CD4-positive, alpha-beta T cell treated with Interleukin-17A for 1 hour (primary cell): ENCODE measurements around the gene ADPRHL1.
"Not testable (repeated sequence)": the region's sequence is repeated elsewhere in the genome, so short reads cannot be mapped to it uniquely, and the experiment has no call there.

Experiments
- DNase-seq: peaks from one replicate; pipeline ENCODE4 v3.0.0-alpha.2; 2020

The ADPRHL1 gene

DNA sequence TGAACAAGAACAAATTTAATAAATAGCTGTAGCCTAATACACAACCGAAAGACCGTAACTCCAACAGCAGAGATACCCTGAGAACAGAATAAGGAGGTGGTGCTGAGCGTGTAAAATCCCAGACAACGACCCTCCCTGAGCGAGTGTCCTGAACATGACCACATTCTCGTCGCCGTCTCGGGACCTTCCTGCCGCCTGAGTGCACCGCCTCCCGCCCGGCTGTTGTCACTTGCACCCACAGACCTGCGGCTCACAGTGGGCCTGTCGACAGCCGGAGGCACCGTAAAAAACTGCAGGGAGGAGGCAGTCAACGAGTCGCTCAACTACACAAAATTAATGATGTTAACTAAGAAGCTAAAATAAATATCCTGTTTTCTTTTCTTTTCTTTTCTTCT is 53.5 kb downstream of the ADPRHL1 start:
- DNase-seq: no peak

DNA sequence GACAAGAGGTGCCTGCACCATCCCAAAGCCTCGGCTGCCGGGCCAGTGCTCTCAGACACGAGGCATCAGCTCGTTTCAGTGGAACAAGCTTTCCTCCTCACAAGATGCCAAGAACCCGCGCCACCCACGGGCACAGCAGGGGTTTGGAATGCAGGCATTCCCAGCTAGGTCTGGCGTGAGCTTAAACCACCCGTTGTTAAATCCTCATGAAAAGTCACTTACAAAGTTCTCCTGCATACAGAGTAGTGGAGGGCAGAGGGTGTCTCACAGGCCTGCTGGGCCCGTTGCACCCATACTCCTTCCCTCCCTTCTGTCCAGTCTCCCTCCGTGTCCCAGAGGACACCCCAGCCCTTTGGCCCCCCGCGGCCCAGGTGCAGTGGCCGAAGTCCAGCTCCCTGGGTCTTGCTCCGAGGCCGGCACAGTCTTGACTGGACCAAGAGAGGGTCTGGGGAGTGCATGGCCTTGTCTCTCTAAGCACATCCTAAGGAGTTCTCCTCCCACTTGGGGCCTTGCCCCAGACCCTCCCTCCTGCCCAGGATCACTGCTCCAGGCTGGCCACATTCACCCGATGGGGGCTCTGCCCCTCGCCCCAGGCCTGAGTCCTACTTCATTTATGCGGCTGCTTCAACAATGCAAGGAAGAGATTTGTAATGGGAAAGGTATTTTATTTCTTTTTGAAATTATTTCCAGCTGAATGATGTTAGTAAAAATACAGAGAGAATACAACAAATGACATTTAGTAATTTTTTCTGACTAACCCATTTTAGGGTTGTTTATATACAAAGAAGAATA is 54.1 kb downstream of the ADPRHL1 start:
- DNase-seq: no peak

DNA sequence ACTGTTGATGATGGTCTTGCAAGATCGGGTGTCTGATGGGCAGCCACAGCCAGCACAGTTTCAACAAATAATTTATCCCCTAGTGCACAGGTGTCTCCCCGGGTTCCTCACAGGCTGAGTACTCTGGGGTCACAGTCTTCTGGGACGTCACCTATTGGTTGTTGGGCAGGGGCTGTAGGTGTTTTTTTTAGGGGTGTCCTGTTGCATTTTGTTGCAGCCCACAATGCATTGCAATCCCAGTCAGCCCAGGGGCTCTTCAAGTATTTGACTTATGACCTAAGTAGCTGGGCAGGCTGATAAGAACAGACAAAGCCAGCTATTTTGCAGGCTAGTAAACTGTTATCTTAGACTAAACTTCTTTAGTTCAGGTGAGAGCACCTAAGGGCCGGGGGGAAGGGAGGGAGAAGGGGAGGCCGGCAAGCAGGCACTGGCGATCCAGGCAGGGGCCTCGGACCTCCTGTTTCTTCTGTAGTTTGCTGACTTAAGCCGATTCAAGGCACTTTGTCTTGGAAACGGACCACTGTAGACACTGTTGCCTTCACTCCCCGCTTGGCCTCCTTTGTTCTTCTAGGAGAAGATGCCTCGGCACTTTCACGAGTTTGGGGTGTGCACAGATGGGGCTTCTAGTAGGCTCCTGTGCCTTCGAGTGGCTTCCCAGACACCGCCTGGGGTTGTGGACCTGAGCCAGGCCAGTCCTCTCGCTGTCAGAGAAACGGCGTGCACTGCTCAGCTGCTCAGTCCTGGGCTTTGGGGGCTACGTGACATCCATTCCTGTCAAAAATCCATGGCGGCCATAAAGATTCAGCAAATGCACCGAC is 55.5 kb downstream of the ADPRHL1 start:
- no peak for DNase-seq

DNA sequence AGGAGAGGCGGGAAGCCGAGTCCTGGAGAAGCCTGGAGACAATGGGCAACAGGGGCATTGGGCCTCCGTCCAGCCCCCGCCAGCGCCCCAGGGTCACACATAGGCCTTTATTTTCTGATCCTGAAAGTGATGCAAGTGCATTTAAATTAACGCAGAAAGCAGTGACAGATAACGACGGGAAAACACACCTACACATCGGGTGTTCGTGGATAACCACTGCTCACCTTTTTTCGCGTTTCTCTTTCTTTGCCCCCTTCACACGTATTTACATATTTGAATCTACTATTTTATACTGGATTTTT is 59.0 kb downstream of the ADPRHL1 start:
- DNase-seq: no peak

DNA sequence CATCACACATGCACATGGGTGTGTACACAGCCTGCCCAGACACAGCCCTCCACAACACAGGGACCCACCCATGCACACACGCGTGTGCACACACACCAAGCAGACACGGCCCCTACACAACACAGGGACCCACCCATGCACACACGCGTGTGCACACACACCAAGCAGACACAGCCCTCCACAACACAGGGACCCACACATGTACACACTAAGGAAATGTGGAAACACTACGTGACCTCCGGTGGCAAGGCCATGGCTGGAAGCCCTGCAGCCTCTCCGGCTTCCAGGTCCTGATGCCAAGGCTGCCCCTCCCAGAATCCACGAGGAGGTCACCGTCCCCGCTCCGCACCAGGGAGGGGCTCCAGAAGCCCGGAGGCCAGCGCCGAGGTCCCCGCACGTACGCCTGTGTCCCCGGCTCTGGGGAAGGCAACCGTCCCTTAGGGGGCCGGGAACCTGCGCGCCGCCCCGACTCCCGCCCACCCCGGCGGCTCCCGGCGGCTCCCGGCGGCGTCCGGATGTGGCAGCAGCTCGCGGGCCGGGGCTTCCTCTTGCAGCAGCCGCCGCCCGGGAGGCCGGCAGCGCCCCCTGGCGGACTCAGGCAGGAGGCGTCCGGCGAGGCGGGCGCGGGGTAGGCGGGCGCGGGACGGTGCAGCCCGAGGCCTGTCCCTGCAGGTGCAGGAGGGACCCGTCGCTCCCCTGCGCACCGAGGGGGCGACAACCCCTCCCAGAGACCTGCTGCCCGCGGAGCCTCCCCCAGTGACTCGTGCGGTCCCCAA is 59.5 kb downstream of the ADPRHL1 start:
- DNase-seq: peak; percentile 79

DNA sequence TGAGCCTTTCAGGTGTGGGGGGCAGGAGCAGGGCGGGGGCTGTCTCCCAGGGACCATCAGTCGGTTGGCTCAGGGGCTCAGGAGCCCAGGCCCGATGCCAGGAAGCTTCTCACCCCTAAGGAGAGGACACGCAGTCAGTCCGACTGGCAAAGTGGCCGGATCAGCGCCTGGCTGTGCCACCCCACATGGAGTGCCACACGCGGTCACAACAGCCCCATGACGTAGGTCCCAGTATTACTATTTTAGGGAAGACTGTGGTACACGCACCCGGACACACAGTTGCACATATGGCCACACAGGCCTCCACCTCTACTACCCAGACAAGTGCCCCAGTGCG is 60.1 kb downstream of the ADPRHL1 start:
- no peak for DNase-seq

DNA sequence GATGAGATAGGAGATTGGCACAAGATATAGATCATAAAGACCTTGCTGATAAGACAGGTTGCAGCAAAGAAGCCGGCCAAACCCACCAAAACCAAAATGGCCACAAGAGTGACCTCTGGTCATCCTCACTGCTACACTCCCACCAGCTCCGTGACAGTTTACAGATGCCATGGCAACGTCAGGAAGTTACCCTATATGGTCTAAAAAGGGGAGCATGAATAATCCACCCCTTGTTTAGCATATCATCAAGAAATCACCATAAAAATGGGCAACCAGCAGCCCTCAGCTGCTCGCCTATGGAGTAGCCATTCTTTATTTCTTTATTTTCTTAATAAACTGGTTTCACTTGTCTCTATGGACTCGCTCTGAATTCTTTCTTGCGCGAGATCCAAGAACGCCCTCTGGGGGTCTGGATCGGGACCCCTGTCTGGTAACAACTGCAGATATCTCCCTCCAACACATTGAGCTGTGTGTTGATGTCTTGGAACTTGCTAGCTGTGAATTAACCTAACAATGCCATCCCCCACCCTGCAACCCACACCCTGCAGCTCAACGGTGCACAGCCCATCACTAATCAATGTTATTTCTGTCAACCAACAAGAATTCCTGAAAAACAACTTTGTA is 62.3 kb downstream of the ADPRHL1 start:
- DNase-seq: no peak

DNA sequence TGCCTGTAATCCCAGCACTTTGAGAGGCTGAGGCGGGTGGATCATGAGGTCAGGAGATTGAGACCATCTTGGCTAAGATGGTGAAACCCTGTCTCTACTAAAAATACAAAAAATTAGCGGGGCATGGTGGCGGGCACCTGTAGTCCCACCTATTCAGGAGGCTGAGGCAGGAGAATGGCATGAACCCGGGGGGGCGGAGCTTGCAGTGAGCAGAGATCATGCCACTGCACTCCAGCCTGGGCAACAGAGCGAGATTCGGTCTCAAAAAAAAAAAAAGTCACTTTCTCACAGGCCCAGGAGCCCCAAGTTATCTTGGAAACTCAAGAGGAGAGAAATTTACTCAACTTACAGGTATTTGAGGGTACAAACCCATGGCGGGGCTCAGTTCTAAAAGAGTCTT is 63.7 kb downstream of the ADPRHL1 start:
- not testable (repeated sequence) for DNase-seq

DNA sequence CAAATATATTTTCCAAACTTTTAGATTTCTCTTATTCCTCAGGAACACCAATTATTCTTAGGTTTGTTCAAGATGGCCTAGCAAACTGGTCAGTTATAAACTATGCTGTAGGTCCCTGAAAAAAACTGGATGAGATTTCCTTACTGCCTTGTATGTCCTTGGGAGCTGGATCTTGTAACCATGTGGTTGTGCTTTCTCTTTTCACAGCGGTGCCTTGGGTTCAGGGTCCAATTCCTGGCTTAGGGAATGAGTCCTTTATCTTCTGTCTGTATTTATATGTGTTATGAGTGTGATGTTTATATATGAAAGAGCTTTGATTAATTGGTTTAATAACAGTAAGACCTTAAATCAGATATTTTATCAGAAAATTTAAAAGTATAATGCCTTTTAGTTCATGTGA is 65.9 kb downstream of the ADPRHL1 start:
- no peak for DNase-seq

DNA sequence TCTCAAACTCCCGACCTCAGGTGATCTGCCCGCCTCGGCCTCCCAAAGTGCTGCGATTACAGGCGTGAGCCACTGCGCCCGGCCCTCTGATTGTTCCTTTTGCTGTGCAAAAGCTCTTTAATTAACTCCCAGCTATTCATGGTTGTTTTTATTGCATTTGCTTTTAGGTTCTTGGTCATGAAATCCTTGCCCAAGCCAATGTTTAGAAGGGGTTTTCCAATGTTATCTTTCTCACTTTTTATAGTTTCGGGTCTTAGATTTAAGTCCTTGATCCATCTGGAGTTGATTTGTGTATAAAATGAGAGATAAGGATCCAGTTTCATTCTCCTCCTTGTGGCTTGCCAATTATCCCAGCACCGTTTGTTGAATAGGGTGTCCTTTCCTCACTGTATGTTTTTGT is 70.2 kb downstream of the ADPRHL1 start:
- DNase-seq: no peak

DNA sequence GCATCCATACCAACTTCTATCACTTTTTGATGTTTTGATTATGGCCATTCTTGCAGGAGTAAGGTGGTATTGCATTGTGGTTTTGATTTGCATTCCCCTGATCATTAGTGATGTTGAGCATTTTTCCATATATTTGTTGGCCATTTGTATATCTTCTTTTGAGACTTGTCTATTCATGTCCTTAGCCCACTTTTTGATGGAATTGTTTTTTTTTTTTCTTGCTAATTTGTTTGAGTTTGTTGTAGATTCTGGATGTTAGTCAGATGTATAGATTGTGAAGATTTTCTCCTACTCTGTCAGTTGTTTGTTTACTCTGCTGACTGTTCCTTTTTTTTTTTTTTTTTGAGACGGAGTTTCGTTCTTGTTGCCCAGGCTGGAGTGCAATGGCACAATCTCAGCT is 70.7 kb downstream of the ADPRHL1 start:
- not testable (repeated sequence) for DNase-seq

DNA sequence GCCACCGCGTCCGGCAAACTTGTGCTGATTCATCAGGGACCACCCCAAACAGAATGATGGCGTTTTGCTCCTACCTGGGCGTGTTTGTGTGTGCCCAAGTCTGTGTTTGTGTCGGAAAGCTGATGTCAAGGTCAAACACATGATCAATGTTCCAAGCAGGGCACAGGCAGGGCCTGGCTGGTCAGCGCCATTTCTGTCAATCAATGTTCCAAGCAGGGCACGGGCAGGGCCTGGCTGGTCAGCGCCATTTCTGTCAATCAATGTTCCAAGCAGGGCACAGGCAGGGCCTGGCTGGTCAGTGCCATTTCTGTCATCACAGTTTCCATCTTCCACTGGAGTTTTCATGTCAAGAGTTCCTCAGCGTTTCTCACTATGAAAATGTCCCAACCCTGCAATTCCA is 74.5 kb downstream of the ADPRHL1 start:
- DNase-seq: no peak

DNA sequence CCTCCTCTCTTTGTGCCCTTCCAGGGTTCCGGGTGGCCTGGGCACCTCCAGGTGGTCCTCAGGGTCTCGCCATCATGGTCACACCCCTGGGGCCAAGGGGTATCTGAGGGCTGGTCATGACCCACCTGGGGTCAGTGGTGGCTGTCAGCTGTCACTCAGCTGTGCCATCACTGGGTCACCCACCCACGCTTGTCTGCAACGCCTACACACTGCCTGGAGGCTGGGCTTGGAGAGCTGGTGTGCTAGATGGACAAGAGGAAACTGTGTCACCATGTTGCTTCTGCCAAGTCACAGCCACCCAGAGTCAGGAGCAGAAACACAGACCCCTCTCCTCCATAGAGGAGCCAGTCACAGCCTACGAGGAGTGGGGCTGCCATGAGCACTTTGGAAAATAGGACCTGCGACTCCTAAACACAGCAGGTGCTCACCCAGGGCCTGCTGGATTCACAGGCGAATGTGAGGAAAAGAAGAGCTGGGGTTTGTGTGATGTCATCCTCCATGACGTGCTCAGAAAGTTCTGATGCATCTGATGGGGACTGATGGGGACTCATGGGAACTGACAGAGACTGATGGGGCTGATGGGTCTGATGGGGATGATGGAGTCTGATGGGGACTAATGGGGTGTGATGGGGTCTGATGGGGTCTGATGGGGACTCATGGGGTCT is 78.6 kb downstream of the ADPRHL1 start:
- no peak for DNase-seq

DNA sequence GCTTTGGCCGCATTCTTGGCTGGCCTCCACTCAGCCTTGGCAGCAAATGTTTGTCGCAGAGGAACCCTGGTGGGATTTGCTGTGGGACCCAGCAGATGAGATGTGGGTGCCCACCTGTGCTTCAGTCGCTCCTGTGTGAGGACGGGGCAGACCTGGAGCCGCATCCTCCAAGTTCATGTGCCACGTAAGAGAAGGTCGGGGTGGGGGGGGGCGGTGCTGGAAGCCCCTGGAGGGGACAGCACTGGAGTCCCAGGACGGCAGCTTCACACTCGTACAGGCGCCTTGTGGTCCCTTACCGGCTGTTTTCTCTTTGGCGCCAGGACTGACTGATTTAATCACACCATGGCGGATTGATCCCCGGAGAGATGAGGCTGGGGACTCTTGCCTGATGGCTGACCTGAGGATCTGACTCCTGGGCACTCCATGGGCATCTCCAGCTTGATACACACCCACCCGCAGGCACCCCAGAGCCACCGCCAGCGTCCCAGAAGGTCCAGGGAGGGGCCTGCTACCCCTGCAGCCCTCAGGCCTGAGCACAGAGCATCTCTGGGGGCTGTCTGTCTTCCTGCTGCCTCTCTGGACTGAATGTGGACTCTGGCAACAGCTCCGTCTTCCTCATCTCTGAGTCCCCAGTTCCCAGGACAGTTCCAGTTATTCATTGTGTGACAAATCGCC is 79.3 kb downstream of the ADPRHL1 start:
- no peak for DNase-seq

DNA sequence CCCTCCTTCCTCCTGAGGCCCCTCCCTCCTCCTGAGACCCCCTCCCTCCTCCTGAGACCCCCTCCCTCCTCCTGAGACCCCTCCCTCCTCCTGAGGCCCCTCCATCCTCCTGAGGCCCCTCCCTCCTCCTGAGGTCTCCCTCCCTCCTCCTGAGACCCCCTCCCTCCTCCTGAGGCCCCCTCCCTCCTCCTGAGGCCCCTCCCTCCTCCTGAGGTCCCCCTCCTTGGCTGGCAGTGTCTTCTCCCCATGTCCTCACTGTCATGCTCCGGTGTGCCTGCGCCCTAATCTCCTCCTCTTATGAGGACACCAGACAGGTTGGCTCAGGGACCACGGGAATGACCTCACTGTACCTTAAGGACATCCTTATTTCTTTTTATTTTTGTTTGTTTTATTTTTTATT is 81.6 kb downstream of the ADPRHL1 start:
- not testable (repeated sequence) for DNase-seq

DNA sequence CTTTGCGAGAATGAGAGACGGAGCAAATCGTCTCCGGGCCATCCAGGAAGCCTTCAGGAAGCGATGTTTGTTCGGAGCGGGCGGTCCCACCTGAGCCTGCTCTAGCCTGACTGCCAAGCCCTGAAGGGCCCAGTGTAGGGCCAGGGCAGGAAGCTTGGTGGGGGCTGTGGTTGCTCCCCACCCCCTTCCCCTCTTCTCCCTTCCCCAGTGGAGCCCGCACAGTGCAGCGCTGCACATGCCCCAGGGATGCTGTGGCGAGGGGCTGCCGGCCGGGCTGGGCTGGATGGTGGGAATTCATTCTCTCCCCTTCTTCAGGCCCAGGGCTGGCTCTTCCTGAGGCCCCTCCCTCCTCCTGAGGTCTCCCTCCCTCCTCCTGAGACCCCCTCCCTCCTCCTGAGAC is 82.2 kb downstream of the ADPRHL1 start:
- no peak for DNase-seq

DNA sequence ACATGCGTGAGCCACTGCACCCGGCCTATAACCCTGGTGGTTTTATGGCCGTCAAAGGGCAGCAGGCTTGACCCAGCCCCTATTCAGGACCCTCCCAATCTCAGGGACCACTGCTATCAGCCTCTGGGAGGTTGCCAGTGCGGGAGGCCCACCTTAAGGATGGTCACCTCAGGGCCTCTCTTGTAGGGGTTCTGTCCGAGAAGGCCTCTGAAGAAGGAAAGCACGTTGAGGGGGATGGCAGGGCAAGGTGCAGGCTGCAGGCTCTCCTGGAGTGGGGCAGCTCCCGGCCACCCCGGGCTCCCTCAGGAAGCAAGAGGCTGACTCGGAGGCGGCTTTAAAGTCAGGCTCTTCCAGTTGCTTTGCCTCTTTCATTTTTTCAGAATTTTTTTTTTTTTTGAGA is 83.4 kb downstream of the ADPRHL1 start:
- no peak for DNase-seq

DNA sequence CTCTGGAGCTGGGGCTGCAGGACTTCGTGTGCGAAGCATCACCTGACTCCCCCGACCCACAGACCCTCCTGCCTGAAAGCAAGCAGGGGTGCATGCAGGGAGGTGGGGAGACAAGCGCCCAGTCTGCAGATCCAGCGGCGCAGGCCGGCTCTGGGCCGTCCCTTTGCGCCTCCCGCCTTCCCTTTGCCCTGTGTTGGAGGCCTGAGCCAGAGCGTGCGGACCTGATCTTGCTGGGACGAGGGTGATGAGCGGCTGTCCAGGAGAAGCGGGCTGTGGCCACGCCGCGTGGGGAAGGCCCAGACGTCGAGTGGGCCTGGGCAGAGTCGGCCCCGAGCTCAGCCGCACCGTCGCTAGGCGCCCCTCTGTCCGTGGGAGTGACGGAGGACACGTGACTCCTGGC is 84.1 kb downstream of the ADPRHL1 start:
- DNase-seq: no peak

DNA sequence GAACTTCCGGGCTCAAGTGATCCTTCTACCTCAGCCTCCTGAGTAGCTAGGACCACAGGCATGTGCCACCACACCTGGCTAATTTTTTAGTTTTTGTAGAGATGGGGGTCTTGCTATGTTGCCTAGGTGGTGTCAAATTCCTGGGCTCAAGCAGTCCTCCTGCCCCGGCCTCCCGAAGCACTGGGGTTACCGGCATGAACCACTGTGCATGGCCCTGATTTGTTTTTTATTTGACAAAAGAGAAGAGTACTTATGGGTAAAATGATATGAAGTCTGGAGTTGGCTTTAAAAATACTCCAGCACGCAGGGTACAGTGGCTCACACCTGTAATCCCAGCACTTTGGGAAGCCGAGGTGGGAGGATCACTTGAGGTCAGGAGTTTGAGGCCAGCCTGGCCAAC is 84.9 kb downstream of the ADPRHL1 start:
- DNase-seq: not testable (repeated sequence)

DNA sequence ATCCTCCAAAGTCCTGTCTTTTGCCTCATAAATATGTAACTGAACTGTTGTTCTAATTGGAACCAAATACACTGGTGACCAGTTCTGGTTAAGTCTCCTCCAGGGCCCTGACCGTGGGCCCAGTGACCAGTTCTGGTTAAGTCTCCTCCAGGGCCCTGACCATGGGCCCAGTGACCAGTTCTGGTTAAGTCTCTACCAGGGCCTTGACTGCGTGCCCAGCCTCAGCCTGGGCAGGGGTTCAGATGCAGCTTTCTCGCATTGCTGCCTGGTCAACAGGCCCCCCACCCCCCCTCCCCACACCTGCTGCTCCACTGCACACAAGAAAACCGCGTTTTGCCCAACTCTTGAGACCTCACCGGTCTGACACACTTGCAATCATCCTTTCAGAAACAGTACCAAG is 85.5 kb downstream of the ADPRHL1 start:
- no peak for DNase-seq

DNA sequence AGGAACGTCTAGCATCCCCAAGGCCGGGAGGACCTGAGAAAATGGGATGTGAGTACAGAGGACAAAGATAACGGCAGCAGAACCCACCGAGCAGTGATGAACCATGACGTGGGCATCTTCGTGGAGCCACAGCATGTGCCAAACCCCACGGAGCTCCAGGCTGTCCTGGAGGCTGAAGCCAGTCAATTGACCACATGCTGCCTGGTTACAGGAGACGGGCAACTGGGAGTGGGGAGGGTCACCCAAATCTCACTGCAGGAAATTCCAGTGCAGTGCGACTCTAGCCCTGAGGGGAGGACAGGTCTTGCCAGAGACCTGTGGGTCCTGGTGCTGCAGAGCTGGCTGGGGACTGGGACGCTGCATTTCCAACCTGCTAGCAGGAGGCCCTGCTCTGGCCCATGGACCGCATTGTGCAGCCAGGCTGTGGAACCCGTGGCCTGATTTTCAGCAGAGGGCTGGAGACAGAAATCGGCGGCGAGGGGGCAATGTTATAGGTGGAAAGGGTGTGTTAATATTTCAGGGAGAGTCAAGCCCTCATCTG is 86.2 kb downstream of the ADPRHL1 start:
- no peak for DNase-seq

DNA sequence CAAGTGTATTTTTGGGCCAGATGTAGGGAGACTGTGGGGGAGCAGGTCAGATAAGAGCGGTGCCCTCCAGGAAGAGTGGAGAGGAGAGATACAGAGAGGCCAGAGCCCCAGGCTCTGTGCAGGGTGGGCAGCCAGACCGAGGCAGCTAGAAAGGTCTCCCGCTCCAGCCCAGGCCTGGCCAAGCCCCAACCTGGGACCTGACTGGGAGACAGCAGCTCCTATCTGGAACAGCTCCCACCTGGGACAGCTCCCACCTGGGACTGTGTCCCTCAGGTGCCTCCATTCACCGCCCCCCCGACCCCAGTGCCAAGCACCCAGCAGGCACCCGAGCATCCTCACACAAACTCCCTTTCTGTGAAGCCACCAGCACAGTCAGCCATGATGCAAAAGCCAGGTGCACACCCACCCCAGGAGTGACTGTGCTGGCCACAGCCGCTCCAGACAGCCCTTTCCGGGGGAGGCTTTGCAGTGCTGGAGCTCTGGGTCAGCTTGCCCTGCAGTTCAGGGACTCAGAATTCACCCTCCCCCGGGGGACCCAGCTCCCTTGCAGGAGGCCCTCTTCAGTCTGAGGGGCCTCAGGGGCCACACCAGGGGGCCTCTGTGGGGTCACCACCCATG is 87.2 kb downstream of the ADPRHL1 start:
- DNase-seq: no peak
